Ishikawa (cell line): ENCODE data around the gene CLASP1.

ENCODE experiments used
- CEBPB ChIP-seq: IDR thresholded peaks from 2 replicates; pipeline ENCODE4 v1.6.1; 2012
- CREB1 ChIP-seq: IDR thresholded peaks from 2 replicates; pipeline ENCODE4 v1.6.1; 2012; ENCODE audit warnings: low read depth
- EGR1 ChIP-seq: IDR thresholded peaks from 2 replicates; pipeline ENCODE4 v1.6.1; 2012
- EP300 ChIP-seq: IDR thresholded peaks from 2 replicates; pipeline ENCODE4 v1.6.1; 2012; ENCODE audit warnings: borderline replicate concordance
- FOXM1 ChIP-seq: IDR thresholded peaks from 2 replicates; pipeline ENCODE4 v1.6.1; 2012; ENCODE audit warnings: low read depth, borderline replicate concordance
- NFIC ChIP-seq: IDR thresholded peaks from 2 replicates; pipeline ENCODE4 v1.6.1; 2012
- RAD21 ChIP-seq: IDR thresholded peaks from 2 replicates; pipeline ENCODE4 v1.6.1; 2012; ENCODE audit warnings: low read depth
- TAF1 ChIP-seq: IDR thresholded peaks from 2 replicates; pipeline ENCODE4 v1.6.1; 2012; ENCODE audit warnings: low read depth, mild to moderate bottlenecking
- TCF12 ChIP-seq: IDR thresholded peaks from 2 replicates; pipeline ENCODE4 v1.6.1; 2012; ENCODE audit warnings: low read depth
- TEAD4 ChIP-seq: IDR thresholded peaks from 2 replicates; pipeline ENCODE4 v1.6.1; 2012
- YY1 ChIP-seq: IDR thresholded peaks from 2 replicates; pipeline ENCODE4 v1.6.1; 2012; ENCODE audit warnings: low read depth
- ZBTB7A ChIP-seq: IDR thresholded peaks from 2 replicates; pipeline ENCODE4 v1.6.1; 2012; ENCODE audit warnings: low read depth
- TF ChIP-seq, protein P1 (sequence below): IDR thresholded peaks from 2 replicates; pipeline ENCODE4 v1.6.1; 2012
- TF ChIP-seq, protein P2 (sequence below): IDR thresholded peaks from 2 replicates; pipeline ENCODE4 v1.6.1; 2012; ENCODE audit warnings: low read depth, mild to moderate bottlenecking
- TF ChIP-seq, protein P3 (sequence below): IDR thresholded peaks from 2 replicates; pipeline ENCODE4 v1.6.1; 2012

CLASP1 gene

DNA sequence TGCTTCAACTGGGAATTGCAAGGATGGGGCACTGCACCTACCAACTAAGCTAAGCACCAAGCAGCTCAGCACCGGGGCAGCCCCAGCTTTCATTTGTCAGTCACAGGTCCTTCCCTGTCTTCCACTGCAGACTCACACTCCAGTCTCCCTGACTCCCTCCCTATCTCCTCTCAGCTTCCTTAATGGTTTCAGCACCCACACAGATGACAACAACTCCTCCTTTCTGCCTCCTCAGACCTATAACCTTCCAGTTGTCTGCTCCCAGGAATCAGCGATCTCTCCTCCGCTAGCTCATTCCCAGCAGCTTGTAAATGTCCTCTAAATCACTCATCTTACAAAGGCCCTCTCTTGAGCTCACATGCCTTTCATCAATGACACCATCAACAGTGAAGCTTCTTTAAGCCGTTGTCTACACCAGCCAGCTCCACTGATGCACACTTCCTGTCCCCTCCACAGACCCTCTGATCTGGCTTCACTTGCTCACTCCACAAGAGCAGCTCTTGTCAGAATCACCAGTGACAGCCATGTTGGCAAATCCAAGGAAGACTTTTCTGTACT is 32.1 kb downstream of the CLASP1 start:
- TF ChIP-seq TCF12 = no peak
- TF ChIP-seq CEBPB = no peak
- TF ChIP-seq, protein P1, sequence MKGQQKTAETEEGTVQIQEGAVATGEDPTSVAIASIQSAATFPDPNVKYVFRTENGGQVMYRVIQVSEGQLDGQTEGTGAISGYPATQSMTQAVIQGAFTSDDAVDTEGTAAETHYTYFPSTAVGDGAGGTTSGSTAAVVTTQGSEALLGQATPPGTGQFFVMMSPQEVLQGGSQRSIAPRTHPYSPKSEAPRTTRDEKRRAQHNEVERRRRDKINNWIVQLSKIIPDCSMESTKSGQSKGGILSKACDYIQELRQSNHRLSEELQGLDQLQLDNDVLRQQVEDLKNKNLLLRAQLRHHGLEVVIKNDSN = no peak
- TF ChIP-seq EGR1 = no peak
- no peak for TF ChIP-seq YY1
- TF ChIP-seq EP300 = no peak
- TF ChIP-seq, protein P2, sequence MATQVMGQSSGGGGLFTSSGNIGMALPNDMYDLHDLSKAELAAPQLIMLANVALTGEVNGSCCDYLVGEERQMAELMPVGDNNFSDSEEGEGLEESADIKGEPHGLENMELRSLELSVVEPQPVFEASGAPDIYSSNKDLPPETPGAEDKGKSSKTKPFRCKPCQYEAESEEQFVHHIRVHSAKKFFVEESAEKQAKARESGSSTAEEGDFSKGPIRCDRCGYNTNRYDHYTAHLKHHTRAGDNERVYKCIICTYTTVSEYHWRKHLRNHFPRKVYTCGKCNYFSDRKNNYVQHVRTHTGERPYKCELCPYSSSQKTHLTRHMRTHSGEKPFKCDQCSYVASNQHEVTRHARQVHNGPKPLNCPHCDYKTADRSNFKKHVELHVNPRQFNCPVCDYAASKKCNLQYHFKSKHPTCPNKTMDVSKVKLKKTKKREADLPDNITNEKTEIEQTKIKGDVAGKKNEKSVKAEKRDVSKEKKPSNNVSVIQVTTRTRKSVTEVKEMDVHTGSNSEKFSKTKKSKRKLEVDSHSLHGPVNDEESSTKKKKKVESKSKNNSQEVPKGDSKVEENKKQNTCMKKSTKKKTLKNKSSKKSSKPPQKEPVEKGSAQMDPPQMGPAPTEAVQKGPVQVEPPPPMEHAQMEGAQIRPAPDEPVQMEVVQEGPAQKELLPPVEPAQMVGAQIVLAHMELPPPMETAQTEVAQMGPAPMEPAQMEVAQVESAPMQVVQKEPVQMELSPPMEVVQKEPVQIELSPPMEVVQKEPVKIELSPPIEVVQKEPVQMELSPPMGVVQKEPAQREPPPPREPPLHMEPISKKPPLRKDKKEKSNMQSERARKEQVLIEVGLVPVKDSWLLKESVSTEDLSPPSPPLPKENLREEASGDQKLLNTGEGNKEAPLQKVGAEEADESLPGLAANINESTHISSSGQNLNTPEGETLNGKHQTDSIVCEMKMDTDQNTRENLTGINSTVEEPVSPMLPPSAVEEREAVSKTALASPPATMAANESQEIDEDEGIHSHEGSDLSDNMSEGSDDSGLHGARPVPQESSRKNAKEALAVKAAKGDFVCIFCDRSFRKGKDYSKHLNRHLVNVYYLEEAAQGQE = no peak
- no peak for TF ChIP-seq CREB1

DNA sequence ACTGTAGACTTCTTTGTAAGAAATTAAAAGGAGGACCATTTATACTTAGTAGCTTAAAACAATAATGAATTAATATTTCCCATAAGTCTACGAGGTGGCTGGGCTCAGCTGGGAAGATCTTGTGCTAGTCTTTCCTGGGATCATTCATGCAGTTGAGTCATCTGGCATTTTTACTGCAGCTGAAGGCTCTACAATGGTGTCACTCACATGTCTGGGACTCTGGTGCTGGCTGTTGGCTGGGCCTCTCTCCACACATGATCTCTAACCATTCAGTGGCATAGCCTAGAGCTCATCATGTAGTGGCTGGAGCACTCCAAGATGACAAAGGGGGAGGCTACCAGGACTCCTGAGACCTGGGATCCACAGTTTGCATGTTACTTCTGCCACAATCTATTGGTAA is 35.5 kb downstream of the CLASP1 start:
- no peak for TF ChIP-seq EP300
- no peak for TF ChIP-seq YY1
- TF ChIP-seq FOXM1 = no peak
- TF ChIP-seq CEBPB = no peak
- no peak for TF ChIP-seq TCF12
- TF ChIP-seq NFIC = no peak
- TF ChIP-seq ZBTB7A = no peak
- TF ChIP-seq, protein P1 = no peak
- TF ChIP-seq RAD21 = no peak
- TF ChIP-seq, protein P2 = no peak

DNA sequence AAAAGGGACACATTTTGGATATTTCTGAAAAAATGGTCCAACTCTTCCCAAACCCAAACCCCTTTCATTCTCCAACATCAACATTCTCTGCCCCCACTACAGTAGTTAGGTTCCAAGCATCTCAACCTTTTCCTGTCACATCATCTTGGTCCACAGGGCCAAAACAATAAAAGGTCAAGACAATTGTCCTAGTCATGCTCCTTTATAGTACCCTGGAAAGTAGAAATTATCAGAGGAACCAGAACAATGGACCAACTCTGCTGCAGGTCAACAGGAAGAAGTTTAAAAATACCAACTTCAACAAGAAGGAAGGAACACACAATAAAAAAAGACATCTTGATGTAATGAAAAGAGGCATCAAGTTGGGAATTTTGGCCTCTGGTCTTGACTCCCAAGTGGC is 36.1 kb downstream of the CLASP1 start:
- TF ChIP-seq TEAD4 (no peak), FOXM1 (no peak), CEBPB (no peak), EGR1 (no peak), CREB1 (no peak), YY1 (no peak), NFIC (no peak), ZBTB7A (no peak), EP300 (no peak), RAD21 (no peak), TAF1 (no peak), TCF12 (no peak)
- TF ChIP-seq, protein P3, sequence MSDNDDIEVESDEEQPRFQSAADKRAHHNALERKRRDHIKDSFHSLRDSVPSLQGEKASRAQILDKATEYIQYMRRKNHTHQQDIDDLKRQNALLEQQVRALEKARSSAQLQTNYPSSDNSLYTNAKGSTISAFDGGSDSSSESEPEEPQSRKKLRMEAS = no peak
- TF ChIP-seq, protein P1 = no peak
- TF ChIP-seq, protein P2 = no peak

- TF ChIP-seq YY1 = no peak
- TF ChIP-seq, protein P1 = no peak
Observed at GRCh38 chr2:121611730-121612705, 37.2 kb downstream of the CLASP1 start.
